ACC112 (cell line): Measurements from ENCODE around the gene SOX4.

Experiments used
- H2AFZ ChIP-seq: fragments of 200-600 bp; sonication (generic); one replicate; pipeline ENCODE4 v1.6.0; 2017; ENCODE audit warnings: antibody characterized with exemption, low read length; ENCODE audit not compliant: unreplicated experiment
- H3K27ac ChIP-seq: fragments of 200-600 bp; sonication (generic); 2 replicates; pipeline ENCODE4 v1.5.1; 2014; ENCODE audit warnings: low read depth, mild to moderate bottlenecking, antibody characterized with exemption, low read length, moderate library complexity
- H3K27me3 ChIP-seq: fragments of 200-600 bp; sonication (generic); 2 replicates; pipeline ENCODE4 v1.6.1; 2014; ENCODE audit warnings: mild to moderate bottlenecking, antibody characterized with exemption, low read length, moderate library complexity, mixed read lengths; ENCODE audit not compliant: insufficient read depth
- H3K36me3 ChIP-seq: fragments of 200-600 bp; sonication (generic); 2 replicates; pipeline ENCODE4 v1.6.1; 2016; ENCODE audit warnings: mild to moderate bottlenecking, antibody characterized with exemption, low read length, moderate library complexity, mixed read lengths; ENCODE audit not compliant: insufficient read depth
- H3K4me1 ChIP-seq: fragments of 200-600 bp; sonication (generic); one replicate; pipeline ENCODE4 v1.6.1; 2016; ENCODE audit warnings: low read length, mixed read lengths; ENCODE audit not compliant: insufficient read depth, unreplicated experiment, control insufficient read depth
- H3K4me3 ChIP-seq: fragments of 200-600 bp; sonication (generic); 2 replicates; pipeline ENCODE4 v1.5.1; 2014; ENCODE audit warnings: mild to moderate bottlenecking, low read depth, low read length
- H3K79me2 ChIP-seq: fragments of 200-600 bp; sonication (generic); one replicate; pipeline ENCODE4 v1.6.0; 2016; ENCODE audit warnings: low read length; ENCODE audit not compliant: control insufficient read depth, unreplicated experiment, insufficient read depth

The SOX4 gene

DNA sequence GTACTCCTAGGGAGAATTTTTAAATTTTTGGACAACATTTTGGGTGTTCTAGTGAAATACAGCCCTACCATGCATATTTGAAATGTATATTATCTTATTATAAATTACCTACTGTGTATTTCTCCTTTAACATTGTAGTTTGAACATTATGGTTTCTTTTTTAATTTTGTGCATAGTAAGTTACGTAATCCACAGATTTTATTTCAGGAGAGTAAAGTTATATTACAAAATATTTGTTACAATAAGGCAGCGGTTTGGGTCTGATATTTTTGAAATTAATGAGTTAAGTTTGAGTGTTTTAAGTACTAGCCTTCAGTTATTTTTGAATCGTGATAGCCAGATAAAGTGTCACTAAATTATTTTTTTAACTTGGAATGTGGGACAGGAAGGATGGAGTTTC is 7.3 kb upstream of the SOX4 start:
- H3K4me3 ChIP-seq: peak overlapping the region; percentile 96
- H3K27me3 ChIP-seq: no peaks in the 10 kb centered on the region
- no peaks in the 10 kb centered on the region for H3K79me2 ChIP-seq
- no peak overlapping the region for H2AFZ ChIP-seq
- H3K4me1 ChIP-seq: no peaks in the 10 kb centered on the region
- H3K36me3 ChIP-seq: no peaks in the 10 kb centered on the region
- no peak overlapping the region for H3K27ac ChIP-seq

DNA sequence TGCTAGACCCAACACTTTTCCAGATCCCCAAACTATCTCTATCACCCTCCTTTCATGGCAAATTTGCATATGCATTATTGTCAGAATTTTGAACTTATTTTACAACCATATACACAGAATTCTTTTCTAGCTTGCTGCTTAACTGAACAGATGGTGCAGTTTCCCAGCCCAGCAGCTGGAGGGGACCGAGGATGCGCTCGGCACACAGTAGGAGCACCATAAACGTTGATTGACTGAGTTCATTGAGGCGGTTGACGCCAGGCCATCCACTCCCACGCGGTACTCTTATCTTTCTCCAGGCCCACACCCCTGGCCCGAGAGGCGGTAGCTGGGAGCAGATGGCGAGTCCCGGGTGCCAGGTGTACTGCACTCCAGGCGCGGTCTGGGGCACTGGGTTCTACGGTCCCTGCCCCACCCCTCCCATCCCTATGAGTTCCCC is 6.8 kb upstream of the SOX4 start:
- Histone ChIP-seq H3K4me1 (no peaks in the 10 kb centered on the region), H3K4me3 (peak overlapping the region; percentile 96), H3K79me2 (no peaks in the 10 kb centered on the region), H2AFZ (peak overlapping the region; percentile 99), H3K27me3 (no peaks in the 10 kb centered on the region), H3K36me3 (no peaks in the 10 kb centered on the region), H3K27ac (no peak overlapping the region)

DNA sequence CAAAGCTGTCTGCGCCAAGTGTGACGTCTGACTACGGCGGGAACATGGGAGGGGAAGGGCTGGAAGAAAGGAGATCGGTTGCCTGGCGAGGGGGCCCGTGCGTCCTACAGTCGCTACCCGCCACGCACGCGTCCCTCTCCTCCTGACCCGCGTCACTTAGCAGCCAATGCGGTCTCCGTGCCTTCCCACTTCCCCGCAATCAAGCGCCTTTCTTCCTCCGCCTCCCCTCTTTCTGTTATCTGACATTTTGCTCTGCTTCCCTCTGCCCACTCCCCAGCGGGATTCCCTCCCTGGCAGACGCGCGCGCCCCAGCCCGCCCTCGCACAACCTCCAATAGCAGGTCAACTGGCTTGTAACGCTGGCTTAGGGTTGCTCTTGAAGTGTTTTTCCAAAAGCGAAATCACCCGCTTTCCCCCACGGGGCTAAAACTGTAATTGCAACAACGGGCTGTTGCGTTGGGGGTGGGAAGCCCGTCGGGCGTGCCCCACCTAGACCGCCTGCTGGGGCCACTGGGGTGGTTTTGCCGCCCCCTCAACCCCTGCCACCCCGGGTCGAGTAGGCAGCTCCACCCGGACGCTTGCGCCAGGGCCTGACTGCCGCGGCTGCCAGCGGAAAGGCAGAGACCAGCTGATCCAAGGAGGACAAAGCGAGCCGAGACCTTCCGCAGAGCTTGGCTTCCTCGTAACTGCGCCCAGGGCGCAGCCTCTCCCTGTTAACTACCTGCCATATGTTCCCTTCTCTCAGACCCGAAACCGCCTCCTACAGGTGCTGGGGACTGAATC is 6.2 kb upstream of the SOX4 start:
- Histone ChIP-seq H2AFZ (peak overlapping the region; percentile 99), H3K4me3 (peak overlapping the region; percentile 96), H3K27ac (no peak overlapping the region)

DNA sequence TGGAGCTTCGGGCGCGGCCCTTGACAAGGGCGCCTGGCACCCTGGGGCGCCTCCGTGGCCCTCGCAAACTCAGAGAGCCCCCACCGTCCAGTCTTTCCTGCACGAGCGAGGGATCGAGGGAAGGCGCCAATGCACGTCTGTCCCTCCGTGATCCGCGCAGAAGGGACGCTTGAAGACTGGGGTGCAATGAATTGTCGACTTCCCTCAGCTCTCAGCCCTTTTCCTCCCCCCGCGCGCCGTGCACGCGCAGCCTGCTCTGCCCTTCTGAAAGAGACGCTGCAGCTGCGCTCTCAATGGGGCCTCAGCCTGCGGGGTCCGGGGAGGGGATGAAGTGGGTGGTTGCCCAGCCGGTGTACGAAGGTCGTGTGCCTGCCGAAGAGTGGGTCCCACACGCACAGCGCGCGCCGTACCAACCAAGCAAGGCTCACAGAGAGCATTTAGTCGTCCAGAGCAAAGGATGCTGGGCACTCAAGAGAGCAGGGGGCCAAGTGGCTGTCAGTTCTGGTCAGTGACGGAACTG is 5.5 kb upstream of the SOX4 start:
- Histone ChIP-seq H3K27me3 (no peaks in the 10 kb centered on the region), H3K36me3 (no peaks in the 10 kb centered on the region), H3K4me1 (peaks cover 4% of the 10 kb centered on the region), H2AFZ (peak overlapping the region; percentile 99), H3K79me2 (no peaks in the 10 kb centered on the region), H3K27ac (no peak overlapping the region), H3K4me3 (peak overlapping the region; percentile 96)

More for the DNA sequence above, 6.2 kb upstream of the SOX4 start:
- H3K4me1 ChIP-seq: no peaks in the 10 kb centered on the region
- H3K79me2 ChIP-seq: no peaks in the 10 kb centered on the region
- H3K36me3 ChIP-seq: no peaks in the 10 kb centered on the region
- H3K27me3 ChIP-seq: no peaks in the 10 kb centered on the region

DNA sequence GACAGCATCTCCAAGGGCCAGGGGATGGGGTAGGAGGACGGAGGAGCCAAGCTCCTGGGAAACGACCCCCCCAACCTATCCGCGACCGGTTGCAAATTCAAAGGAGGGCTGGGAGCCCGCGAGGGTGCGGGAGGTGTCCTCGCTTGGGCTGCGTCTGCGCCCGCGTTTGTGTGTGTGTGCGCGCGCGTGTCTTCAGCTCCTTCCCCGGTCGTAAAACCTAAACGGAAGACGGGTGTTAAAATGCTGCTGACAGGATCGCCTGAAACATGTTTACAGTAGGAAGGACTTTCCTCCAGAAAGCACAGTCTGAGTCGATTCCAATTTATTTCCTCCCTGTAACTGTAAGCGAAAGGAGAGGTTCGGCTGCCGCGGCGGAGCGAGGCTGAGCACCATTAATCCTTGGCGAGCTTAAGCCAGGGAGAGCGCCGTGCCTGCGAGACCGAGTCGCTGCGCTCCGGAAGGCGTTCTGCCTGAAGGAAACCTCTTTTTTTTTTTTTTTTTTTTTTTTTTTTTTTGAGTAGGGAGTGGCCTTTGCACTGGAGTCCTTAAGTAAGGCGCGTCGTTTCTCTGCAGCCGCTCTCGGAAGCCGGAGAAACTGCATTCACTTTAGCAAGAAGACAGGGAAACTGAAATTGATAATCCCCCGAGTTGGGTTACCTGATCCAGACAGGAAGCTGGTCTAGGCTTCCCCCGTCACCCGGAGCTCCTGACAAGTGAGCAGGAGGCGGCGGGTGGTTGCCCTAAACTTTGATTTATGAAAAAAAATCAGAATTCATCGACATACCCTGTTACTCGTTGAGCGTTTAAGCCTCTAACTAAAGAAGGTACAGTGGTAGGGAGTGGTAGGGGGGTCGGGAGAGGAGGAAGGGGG is 4.8 kb upstream of the SOX4 start:
- peak overlapping the region; percentile 44 for H3K27ac ChIP-seq
- H3K27me3 ChIP-seq: no peaks in the 10 kb centered on the region
- no peaks in the 10 kb centered on the region for H3K36me3 ChIP-seq
- peak overlapping the region; percentile 96 for H3K4me3 ChIP-seq
- H3K4me1 ChIP-seq: peaks cover 5% of the 10 kb centered on the region
- H3K79me2 ChIP-seq: no peaks in the 10 kb centered on the region
- H2AFZ ChIP-seq: peak overlapping the region; percentile 99

DNA sequence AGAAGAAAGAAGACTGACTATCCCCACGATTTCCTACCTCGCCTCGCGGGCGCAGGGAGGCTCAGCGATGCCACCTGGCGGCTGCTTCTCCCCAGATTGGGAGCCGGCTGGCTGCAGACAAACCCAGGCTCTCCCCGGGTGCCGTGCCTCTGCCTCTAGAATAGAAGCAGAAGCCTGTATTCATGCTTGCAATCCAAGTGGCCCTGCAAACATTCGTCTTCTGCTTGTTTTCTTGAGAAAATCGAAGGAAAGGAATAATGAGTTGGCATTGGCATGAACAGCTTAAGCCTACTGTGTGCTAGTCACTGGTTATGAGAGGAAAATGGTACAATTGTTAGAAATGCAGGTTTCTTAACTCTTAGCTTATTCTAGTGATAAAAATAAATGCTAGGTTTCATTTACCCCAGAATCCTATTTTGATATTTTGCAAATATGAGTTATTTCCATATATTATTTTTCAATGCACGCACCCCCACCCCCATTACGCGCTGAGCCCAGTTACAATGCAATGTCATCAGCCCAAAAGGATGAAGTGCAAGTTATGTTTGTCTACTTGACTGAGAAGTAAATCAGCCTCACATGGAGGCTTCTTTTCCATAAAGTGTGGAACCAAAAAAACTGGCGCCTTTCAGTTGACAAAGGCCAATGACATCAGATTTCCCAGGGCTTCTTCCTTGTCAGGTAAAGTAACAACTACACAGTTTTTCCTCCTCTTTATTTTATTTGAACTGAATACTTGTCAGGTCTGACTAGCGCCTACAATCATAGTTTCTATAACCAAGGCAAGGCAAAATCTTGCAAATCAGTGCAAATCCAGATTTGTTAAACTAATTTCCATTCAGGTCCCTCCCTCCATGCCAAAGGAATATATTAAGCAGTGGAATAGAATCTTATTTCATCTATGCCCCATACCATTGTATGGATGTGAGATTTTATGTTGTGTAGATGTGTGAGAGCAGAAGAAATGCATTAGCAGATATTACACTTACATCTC is 3.9 kb upstream of the SOX4 start:
- Histone ChIP-seq H3K27me3 (no peaks in the 10 kb centered on the region), H3K36me3 (no peaks in the 10 kb centered on the region), H3K27ac (peak overlapping the region; percentile 44), H3K79me2 (no peaks in the 10 kb centered on the region), H2AFZ (peak overlapping the region; percentile 98), H3K4me1 (peaks cover 5% of the 10 kb centered on the region), H3K4me3 (peak overlapping the region; percentile 96)

DNA sequence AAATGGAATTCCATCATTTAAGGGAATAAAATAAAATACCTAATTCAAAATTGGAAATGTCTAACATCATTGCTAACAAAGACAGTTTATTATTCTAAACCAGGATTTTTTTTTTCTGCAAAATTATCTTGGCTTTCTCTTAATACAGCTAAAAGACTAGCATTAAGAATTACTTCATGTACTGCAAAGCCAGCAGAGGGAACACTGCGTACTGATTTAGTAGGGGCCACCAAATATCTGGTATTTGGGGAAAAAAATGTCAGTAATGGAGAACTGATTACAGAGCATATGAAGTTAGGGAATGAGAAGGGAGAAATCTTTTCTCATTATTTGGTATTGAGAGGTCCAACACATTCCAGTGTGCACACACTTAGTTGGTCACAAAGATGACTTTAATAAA is 3.2 kb upstream of the SOX4 start:
- no peak overlapping the region for H2AFZ ChIP-seq
- peaks cover 5% of the 10 kb centered on the region for H3K4me1 ChIP-seq
- no peaks in the 10 kb centered on the region for H3K36me3 ChIP-seq
- H3K4me3 ChIP-seq: no peak overlapping the region
- peaks cover 2% of the 10 kb centered on the region for H3K79me2 ChIP-seq
- H3K27ac ChIP-seq: no peak overlapping the region
- H3K27me3 ChIP-seq: no peaks in the 10 kb centered on the region

DNA sequence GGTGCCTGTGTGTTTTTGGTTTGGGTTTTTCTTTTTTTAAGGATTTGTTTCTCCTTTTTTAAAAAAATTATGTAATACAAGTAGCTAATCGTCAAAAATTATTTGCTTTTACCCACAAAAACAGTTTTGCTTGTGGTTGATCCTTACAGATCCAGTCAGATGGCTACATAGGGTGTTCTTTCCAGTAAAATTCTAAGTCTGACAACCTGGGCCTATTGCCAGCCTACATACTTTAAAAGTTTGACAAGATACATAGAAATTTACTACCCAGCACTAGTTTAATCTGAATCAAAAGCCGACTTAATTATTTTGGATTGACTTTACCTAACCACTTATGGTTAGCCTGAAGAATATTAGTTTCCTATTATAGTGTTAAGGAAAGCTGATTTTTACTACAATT is 2.1 kb upstream of the SOX4 start:
- Histone ChIP-seq H3K27me3 (no peaks in the 10 kb centered on the region), H3K27ac (no peak overlapping the region), H2AFZ (no peak overlapping the region), H3K36me3 (no peaks in the 10 kb centered on the region), H3K4me1 (peaks cover 5% of the 10 kb centered on the region), H3K79me2 (peaks cover 13% of the 10 kb centered on the region), H3K4me3 (no peak overlapping the region)

DNA sequence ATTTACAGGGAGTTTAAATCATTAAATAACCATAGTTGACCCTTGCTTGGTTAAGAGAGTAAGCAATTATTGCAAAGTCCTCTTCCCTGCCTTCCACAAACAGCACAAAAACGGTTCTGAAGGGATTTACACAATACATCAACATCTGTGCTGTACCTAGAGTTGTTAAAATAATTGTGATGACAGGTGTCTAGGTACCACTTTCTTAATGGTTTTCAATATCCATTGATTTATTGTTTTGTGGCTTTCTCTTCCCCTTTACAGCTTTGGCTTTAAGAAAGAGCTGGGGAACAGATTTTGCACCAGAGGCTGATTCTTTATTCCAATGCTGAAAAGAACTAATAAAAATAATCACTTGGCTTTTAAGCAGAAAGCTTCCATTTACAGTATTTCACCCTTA is 598 bp upstream of the SOX4 start:
- H3K27ac ChIP-seq: no peak overlapping the region
- H3K4me1 ChIP-seq: peaks cover 5% of the 10 kb centered on the region
- H3K36me3 ChIP-seq: no peaks in the 10 kb centered on the region
- peak overlapping the region; percentile 48 for H2AFZ ChIP-seq
- H3K4me3 ChIP-seq: peak overlapping the region; percentile 97
- no peaks in the 10 kb centered on the region for H3K27me3 ChIP-seq
- peaks cover 23% of the 10 kb centered on the region for H3K79me2 ChIP-seq

DNA sequence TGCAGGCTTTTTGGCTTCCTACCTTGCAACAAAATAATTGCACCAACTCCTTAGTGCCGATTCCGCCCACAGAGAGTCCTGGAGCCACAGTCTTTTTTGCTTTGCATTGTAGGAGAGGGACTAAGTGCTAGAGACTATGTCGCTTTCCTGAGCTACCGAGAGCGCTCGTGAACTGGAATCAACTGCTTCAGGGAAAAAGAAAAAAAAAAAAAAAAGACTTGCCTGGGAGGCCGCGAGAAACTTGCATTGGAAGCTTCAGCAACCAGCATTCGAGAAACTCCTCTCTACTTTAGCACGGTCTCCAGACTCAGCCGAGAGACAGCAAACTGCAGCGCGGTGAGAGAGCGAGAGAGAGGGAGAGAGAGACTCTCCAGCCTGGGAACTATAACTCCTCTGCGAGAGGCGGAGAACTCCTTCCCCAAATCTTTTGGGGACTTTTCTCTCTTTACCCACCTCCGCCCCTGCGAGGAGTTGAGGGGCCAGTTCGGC is 420 bp downstream of the SOX4 start:
- H3K79me2 ChIP-seq: peaks cover 33% of the 10 kb centered on the region
- peaks cover 12% of the 10 kb centered on the region for H3K4me1 ChIP-seq
- H3K27ac ChIP-seq: peak overlapping the region; percentile 68
- peak overlapping the region; percentile 91 for H2AFZ ChIP-seq
- H3K27me3 ChIP-seq: no peaks in the 10 kb centered on the region
- no peaks in the 10 kb centered on the region for H3K36me3 ChIP-seq
- H3K4me3 ChIP-seq: peak overlapping the region; percentile 97
